Spinal cord (tissue), 10 donors: ENCODE results near the gene CLDN20. TPM values are rescaled to one million over a fixed set of nuclear protein-coding genes. Genes with fewer than 3 reads are reported as not detected.

Source experiments
- DNase-seq, 6 donors: peaks; one replicate each; pipeline versions ENCODE4 v3.0.0 to v3.0.0-alpha.2; 2013 to 2015; ENCODE audit warnings: low spot score in 6 of 6, low read depth in 4 of 6
- H3K27ac ChIP-seq: one replicate; pipeline ENCODE4 v1.5.1; 2013; ENCODE audit warnings: low read depth, low read length, control low read depth
- H3K27me3 ChIP-seq: one replicate; pipeline ENCODE4 v1.6.1; 2013; ENCODE audit warnings: low read length; ENCODE audit not compliant: control insufficient read depth, insufficient read depth
- H3K36me3 ChIP-seq: one replicate; pipeline ENCODE4 v1.6.1; 2013; ENCODE audit warnings: low read length; ENCODE audit not compliant: control insufficient read depth, insufficient read depth
- H3K4me1 ChIP-seq: one replicate; pipeline ENCODE4 v1.6.1; 2013; ENCODE audit warnings: low read length; ENCODE audit not compliant: control insufficient read depth, insufficient read depth
- H3K4me3 ChIP-seq: one replicate; pipeline ENCODE4 v1.5.1; 2013; ENCODE audit warnings: low read depth, low read length, control low read depth
- H3K9me3 ChIP-seq: one replicate; pipeline ENCODE4 v1.6.1; 2013; ENCODE audit warnings: low read length; ENCODE audit not compliant: control insufficient read depth, insufficient read depth
- WGBS: methylation state at CpG from one replicate; pipeline ENCODE4 v1.1.5; 2013; ENCODE audit warnings: missing lambda C conversion rate; ENCODE audit not compliant: insufficient coverage; 5-methylcytosine and 5-hydroxymethylcytosine counted together
- polyA plus RNA-seq, 2 donors: library from polyadenylated mRNA; unstranded; fragments of 120-200 nt; gene quantifications; one replicate each; pipeline ENCODE4 v1.2.1, GENCODE V29; 2013; ENCODE audit not compliant: insufficient read length in 2 of 2
- total RNA-seq, 2 donors: library from RNA; depleted of rRNA in 1 of 2; stranded (reverse); fragments of 120-200 nt in 1 of 2; fragments of >200 nt in 1 of 2; gene quantifications; one replicate each; pipeline versions ENCODE4 v1.2.3 to v1.2.4, GENCODE V29; 2013 to 2014
- donor health status: healthy.

Gene CLDN20
- total and polyA plus RNA-seq, 4 donors, result 0.71 to 0.87 (median 0.79) TPM; not detected in 1

DNA sequence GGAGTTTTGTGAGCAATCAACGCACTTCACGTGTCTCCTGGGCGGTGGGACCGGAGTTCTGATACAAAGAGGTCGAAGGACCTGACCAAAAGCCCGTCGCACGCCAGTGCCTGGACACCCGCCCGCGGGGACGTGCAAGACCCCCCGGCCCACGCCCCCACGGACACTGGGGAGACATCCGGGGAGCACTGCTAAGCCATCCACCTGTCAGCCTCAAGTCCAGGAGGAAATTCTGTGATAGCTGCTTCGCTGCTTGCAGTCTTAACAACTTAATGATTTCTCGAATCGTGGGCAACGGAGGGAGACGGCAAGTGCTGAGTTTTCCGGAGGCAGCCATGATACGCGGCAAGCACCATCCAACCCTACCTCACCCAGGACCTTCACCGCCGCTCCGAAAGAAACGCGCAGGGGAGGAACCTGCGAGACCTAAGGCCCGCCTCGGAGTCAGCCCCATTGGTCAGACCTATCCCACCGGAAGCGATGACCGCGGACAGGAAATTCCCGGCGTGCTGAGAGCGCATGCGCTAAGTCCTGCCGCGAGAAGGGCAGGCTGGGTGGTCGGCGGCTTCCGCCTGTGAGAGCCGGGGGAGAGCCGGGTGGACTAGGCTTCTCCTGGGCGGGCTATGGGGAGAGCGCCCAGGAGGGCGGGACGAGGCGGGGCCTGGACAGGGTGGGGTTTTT, 50.4 kb downstream of the CLDN20 start, which contains the start of gene TFB1M:
TSS of gene TFB1M (minus strand) at position 393 of the 681 bp plus-strand sequence. CDS start at position 337, 56 bp downstream.
- H3K4me3 ChIP-seq, result peak within 1 kb of the TSS; percentile 91
- no peaks in the 10 kb centered on the region for H3K36me3 ChIP-seq
- H3K9me3 ChIP-seq, result no peaks in the 10 kb centered on the region
- H3K27ac ChIP-seq, result peak within 1 kb of the TSS; percentile 65
- peak; percentile 93 to 99 (median 96) for DNase-seq
- no peaks in the 10 kb centered on the region for H3K27me3 ChIP-seq
- WGBS, result under 1% methylated on average over 51 of the region's 52 CpGs
- H3K4me1 ChIP-seq, result no peaks in the 10 kb centered on the region

DNA sequence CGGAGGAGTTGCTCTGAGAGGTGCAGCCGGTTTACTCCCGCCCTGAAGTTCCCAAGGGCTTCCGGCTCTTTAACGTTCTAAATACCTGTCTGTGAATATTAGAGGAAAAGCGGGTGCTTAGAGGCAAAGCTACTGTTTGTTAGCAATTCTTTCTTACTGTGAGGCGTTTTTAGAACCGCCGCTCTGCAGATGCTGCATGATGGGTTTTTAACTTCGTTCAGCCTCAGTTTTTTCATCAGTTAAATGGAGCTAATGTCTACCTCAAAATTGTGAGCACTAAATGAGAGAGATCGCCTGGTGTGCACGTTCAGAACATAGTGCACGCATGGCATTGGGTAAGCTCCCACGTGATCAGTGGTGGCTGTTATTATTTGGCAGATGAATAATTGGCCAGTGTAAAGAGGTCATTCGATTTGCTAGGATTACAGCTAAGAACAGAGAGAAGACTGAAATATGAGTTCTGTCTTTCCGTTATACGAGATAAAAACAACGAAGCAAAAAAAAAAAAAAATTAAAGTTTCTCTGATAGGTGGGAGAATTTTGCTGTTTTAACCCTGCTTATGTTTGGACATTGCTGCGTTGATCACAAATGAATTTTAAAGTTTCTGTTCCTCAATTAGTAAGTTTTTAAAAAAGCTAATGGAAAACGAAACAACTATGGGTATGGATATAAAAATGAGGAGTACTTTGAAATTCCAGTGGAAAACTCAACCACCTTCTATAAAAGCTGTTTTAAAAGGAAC, 51.1 kb downstream of the CLDN20 start:
- Histone ChIP-seq H3K27me3 (no peaks in the 10 kb centered on the region), H3K27ac (peak overlapping the region; percentile 65), H3K36me3 (no peaks in the 10 kb centered on the region), H3K4me1 (no peaks in the 10 kb centered on the region), H3K9me3 (no peaks in the 10 kb centered on the region), H3K4me3 (peak overlapping the region; percentile 91)
- DNase-seq, result peak in 1 of 6 donors; percentile 33
- WGBS, result 2% methylated on average over 17 of the region's 20 CpGs

GRCh38 chr6:155315516-155315871, 51.7 kb downstream of the CLDN20 start:
- Histone ChIP-seq H3K36me3 (no peaks in the 10 kb centered on the region), H3K27me3 (no peaks in the 10 kb centered on the region), H3K4me3 (no peak overlapping the region), H3K27ac (no peak overlapping the region), H3K4me1 (no peaks in the 10 kb centered on the region), H3K9me3 (no peaks in the 10 kb centered on the region)
- DNase-seq, result no peak
- WGBS, result no CpG with 5 or more reads among the region's 3 CpGs

DNA sequence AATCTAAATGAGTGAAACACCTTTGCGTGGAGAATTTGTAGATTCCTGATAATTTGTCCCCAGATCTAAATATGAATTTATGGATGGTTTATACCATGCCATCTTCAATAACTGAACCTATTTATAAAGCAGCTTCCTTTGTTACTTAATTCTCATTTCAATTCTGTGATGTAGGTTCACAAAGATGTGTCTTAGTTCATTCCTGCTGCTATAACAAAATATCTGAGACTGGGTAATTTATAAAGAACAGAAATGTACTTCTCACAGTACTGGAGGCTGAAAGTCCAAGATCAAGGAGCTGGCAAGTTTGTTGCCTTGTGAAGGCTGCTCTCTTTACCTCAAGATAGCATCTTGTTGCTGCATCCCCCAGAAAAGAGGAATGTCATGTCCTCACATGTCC, 52.6 kb downstream of the CLDN20 start:
- Histone ChIP-seq H3K9me3 (no peaks in the 10 kb centered on the region), H3K36me3 (no peaks in the 10 kb centered on the region), H3K27me3 (no peaks in the 10 kb centered on the region), H3K4me3 (no peak overlapping the region), H3K27ac (no peak overlapping the region), H3K4me1 (no peaks in the 10 kb centered on the region)
- WGBS, result no CpG with 5 or more reads among the region's 1 CpG
- no peak for DNase-seq

GRCh38 chr6:155317186-155317585, 53.4 kb downstream of the CLDN20 start:
- peak in 2 of 6 donors; percentile 37 to 72 for DNase-seq
- H3K4me1 ChIP-seq, result no peaks in the 10 kb centered on the region
- no CpG with 5 or more reads among the region's 1 CpG for WGBS

DNA sequence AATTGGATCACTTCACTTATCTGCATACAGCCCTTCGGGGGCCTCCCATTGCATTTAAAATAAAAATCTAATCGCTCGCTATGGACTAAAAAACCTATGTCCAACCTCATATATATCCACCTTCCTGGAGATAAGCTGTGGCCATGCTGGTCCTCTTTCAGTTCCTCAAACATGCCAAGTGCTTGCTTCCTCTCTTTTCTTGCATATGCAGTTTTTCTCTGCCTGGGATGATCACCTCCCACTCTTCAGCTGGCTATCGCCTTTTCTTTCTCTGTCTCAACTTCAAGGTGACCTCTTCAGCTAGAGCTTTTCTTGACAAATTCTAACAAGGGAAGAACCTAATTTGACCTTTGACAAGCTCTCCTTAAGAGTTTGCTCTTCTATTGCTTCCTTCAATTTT, 56.1 kb downstream of the CLDN20 start:
- 94% methylated on average over 3 of the region's 4 CpGs for WGBS
- Histone ChIP-seq H3K27ac (no peak overlapping the region), H3K4me3 (no peak overlapping the region), H3K36me3 (no peaks in the 10 kb centered on the region), H3K4me1 (no peaks in the 10 kb centered on the region), H3K9me3 (no peaks in the 10 kb centered on the region), H3K27me3 (no peaks in the 10 kb centered on the region)
- no peak for DNase-seq

More at GRCh38 chr6:155317186-155317585, 53.4 kb downstream of the CLDN20 start:
- H3K27me3 ChIP-seq, result no peaks in the 10 kb centered on the region
- H3K27ac ChIP-seq, result no peak overlapping the region
- no peak overlapping the region for H3K4me3 ChIP-seq
- no peaks in the 10 kb centered on the region for H3K36me3 ChIP-seq
- H3K9me3 ChIP-seq, result no peaks in the 10 kb centered on the region

GRCh38 chr6:155324172-155324571, 60.4 kb downstream of the CLDN20 start:
- Histone ChIP-seq H3K9me3 (no peaks in the 10 kb centered on the region), H3K27me3 (no peaks in the 10 kb centered on the region), H3K36me3 (no peaks in the 10 kb centered on the region), H3K4me3 (no peak overlapping the region), H3K27ac (no peak overlapping the region), H3K4me1 (no peaks in the 10 kb centered on the region)
- DNase-seq, result no peak
- WGBS, result no CpG with 5 or more reads among the region's 2 CpGs

DNA sequence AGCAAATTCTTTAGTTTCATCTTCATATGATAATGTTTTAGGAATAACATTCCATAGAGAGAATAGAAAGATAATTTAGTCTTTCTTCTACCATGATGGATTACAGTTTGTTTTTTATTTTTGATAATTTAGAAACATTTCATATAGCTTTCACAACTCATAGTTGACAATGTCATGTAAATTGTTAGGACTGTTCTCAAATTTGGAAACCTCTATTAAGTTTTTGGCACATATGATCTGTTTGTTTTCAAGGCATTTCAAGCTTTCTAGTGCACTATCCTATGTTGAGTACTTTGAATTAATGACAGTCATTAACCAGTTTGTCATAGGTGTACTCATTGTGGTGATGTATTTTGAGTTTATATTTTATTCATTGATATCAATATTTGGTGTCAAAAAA, 61.2 kb downstream of the CLDN20 start:
- no peak for DNase-seq

DNA sequence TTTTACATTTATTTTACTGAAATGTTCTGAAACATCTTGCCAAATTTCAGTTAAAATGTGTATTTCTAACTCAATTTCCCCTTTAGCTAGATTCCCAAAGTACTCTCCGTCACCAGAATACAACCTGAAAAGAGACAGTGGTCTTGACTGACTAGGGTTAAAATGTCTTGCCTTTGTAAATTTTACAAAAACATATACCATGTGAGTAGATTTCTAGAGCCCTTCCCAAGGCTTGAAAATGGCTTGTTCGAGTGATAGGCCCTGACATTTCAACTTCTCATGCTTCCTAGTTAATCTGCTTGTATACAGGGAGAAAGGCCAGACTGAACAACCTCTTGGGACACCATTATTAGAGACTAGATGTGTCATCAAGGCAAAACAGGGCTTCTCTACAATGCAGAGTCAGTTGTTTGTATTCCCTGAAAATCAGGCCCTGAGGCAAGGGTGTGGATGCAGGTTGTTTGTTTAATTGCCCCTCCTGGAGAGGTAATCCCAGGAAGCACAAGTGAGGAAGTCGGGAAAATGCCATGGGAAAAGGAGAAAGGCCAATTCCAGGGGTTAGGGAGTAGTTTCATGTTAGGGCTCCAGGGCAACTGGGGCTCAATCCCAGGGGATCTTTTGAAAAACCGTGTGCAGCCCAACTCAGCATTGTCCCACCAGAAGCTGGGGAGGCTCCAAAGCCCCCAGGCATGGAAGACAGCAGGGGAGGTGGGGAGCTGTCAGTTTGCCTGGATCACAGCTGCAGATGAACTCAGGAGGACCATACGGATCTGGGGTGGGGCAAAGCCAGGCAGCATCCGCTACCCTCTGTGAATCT, 62.1 kb downstream of the CLDN20 start:
- H3K9me3 ChIP-seq, result no peaks in the 10 kb centered on the region
- WGBS, result 71% methylated on average over 4 of the region's 6 CpGs
- DNase-seq, result no peak
- H3K4me3 ChIP-seq, result no peak overlapping the region
- H3K27me3 ChIP-seq, result no peaks in the 10 kb centered on the region
- H3K36me3 ChIP-seq, result no peaks in the 10 kb centered on the region
- H3K4me1 ChIP-seq, result no peaks in the 10 kb centered on the region
- H3K27ac ChIP-seq, result no peak overlapping the region

More for the DNA sequence above, 61.2 kb downstream of the CLDN20 start:
- Histone ChIP-seq H3K4me3 (no peak overlapping the region), H3K27ac (no peak overlapping the region), H3K36me3 (no peaks in the 10 kb centered on the region), H3K4me1 (no peaks in the 10 kb centered on the region), H3K27me3 (no peaks in the 10 kb centered on the region), H3K9me3 (no peaks in the 10 kb centered on the region)
